PFSK-1 (cell line): ENCODE measurements around the gene PLG.

Source experiments
- FOXP2 ChIP-seq: optimal IDR thresholded peaks from 2 replicates; pipeline ENCODE3; 2011; ENCODE audit warnings: borderline replicate concordance, control low read depth, inconsistent platforms; ENCODE audit not compliant: insufficient read depth; ENCODE audit errors: extremely low read length, extremely low read depth
- POLR2AphosphoS5 ChIP-seq: IDR thresholded peaks from 2 replicates; pipeline ENCODE4 v1.6.1; 2012; ENCODE audit warnings: low read depth, mild to moderate bottlenecking, control low read depth, low read length, moderate library complexity
- REST ChIP-seq, 2 experiments: IDR thresholded peaks; 2 replicates each; pipeline versions ENCODE4 v1.6.1 to v1.8.0; 2011 to 2012; ENCODE audit warnings: low read depth in 2 of 2, low read length in 2 of 2, control low read depth in 1 of 2, inconsistent platforms in 1 of 2, mild to moderate bottlenecking in 1 of 2, moderate library complexity in 1 of 2; ENCODE audit not compliant: insufficient read depth in 1 of 2
- SIN3A ChIP-seq: IDR thresholded peaks from 2 replicates; pipeline ENCODE4 v1.6.1; 2012; ENCODE audit warnings: mild to moderate bottlenecking, low read length, moderate library complexity, borderline replicate concordance; ENCODE audit not compliant: insufficient read depth
- TAF1 ChIP-seq: IDR thresholded peaks from 2 replicates; pipeline ENCODE4 v1.6.1; 2012; ENCODE audit warnings: low read length, control low read depth, borderline replicate concordance; ENCODE audit not compliant: insufficient read depth

PLG gene

GRCh38 chr6:160792708-160793107, 90.7 kb downstream of the PLG start:
- TF ChIP-seq FOXP2: no peak
- TF ChIP-seq TAF1: no peak
- TF ChIP-seq SIN3A: no peak
- TF ChIP-seq POLR2AphosphoS5: no peak
- no peak for TF ChIP-seq REST (IDR thresholded peaks at IDR 0.05; ENCODE audit: insufficient read depth in 1 of 2, low read depth in 2 of 2, low read length in 2 of 2)

- TF ChIP-seq TAF1 (no peak), REST (IDR thresholded peaks at IDR 0.05; ENCODE audit: insufficient read depth in 1 of 2, low read depth in 2 of 2, low read length in 2 of 2) (no peak), FOXP2 (no peak), SIN3A (no peak), POLR2AphosphoS5 (no peak)
Measured at GRCh38 chr6:160793652-160794051, 91.6 kb downstream of the PLG start.

- TF ChIP-seq FOXP2: no peak
- TF ChIP-seq REST (IDR thresholded peaks at IDR 0.05; ENCODE audit: insufficient read depth in 1 of 2, low read depth in 2 of 2, low read length in 2 of 2): no peak
- no peak for TF ChIP-seq SIN3A
- no peak for TF ChIP-seq TAF1
- no peak for TF ChIP-seq POLR2AphosphoS5
Measured at GRCh38 chr6:160795721-160796120, 93.7 kb downstream of the PLG start.

GRCh38 chr6:160798625-160799024, 96.6 kb downstream of the PLG start:
- no peak for TF ChIP-seq POLR2AphosphoS5
- no peak for TF ChIP-seq FOXP2
- TF ChIP-seq SIN3A: no peak
- no peak for TF ChIP-seq TAF1
- TF ChIP-seq REST (IDR thresholded peaks at IDR 0.05; ENCODE audit: insufficient read depth in 1 of 2, low read depth in 2 of 2, low read length in 2 of 2): no peak

- no peak for TF ChIP-seq SIN3A
- no peak for TF ChIP-seq POLR2AphosphoS5
- no peak for TF ChIP-seq REST (IDR thresholded peaks at IDR 0.05; ENCODE audit: insufficient read depth in 1 of 2, low read depth in 2 of 2, low read length in 2 of 2)
- no peak for TF ChIP-seq TAF1
- TF ChIP-seq FOXP2: no peak
Measured at GRCh38 chr6:160799801-160800506, 97.9 kb downstream of the PLG start.
